ENCODE results near the gene ADAMTS1. TPM values are rescaled to one million over a fixed set of nuclear protein-coding genes. Genes with fewer than 3 reads are reported as not detected.
A peak's percentile ranks its signal among the peaks of the same experiment; 100 is the strongest.

The ADAMTS1 gene
- total RNA-seq, 3 donors from 2014 or later (not counting 1 experiment from before 2014, with no cell fraction given) = 12.5 to 18.7 (median 17.1) TPM

- Mint-ChIP-seq H3K27ac (no peak overlapping the region), H3K4me1 (peaks cover 13 to 28% of the 10 kb centered on the region in 2 donors), H3K36me3 (no peaks in the 10 kb centered on the region), H3K9me3 (no peaks in the 10 kb centered on the region), H3K4me3 (no peak overlapping the region), H3K27me3 (ENCODE audit: low read depth in 2 of 2) (peaks cover 4 to 5% of the 10 kb centered on the region in 2 donors)
- Histone ChIP-seq H3K27ac (ENCODE audit: low read length) (no peak overlapping the region), H3K4me1 (ENCODE audit: control insufficient read depth, insufficient read depth, low read length) (no peaks in the 10 kb centered on the region), H3K27me3 (ENCODE audit: control insufficient read depth, insufficient read depth, low read length) (peaks cover 2% of the 10 kb centered on the region), H3K4me3 (ENCODE audit: low read length) (no peak overlapping the region), H3K9me3 (ENCODE audit: control insufficient read depth, insufficient read depth, low read length) (no peaks in the 10 kb centered on the region), H3K36me3 (ENCODE audit: control insufficient read depth, insufficient read depth, low read length) (no peaks in the 10 kb centered on the region)
- DNase-seq = no peak
- TF ChIP-seq CTCF (IDR thresholded peaks at IDR 0.05) = no peak
- 93% methylated on average over 8 of the region's 8 CpGs for WGBS (ENCODE audit: insufficient coverage)
- no peak for ATAC-seq
- intact Hi-C loops (cut with micrococcal nuclease) = no loop called here
Observed at GRCh38 chr21:26798856-26799751, 46.1 kb downstream of the ADAMTS1 start.

- Mint-ChIP-seq H3K4me3 (no peak overlapping the region), H3K4me1 (peaks cover 13 to 22% of the 10 kb centered on the region in 2 donors), H3K27me3 (ENCODE audit: low read depth in 2 of 2) (peaks cover 5 to 12% of the 10 kb centered on the region in 2 donors), H3K36me3 (no peaks in the 10 kb centered on the region), H3K9me3 (peaks cover 0 to 2% of the 10 kb centered on the region in 2 donors), H3K27ac (peak overlapping the region in 1 of 2 donors; percentile 35)
- intact Hi-C loops (cut with micrococcal nuclease) = no loop called here
- peaks cover 2% of the 10 kb centered on the region for H3K27me3 ChIP-seq (ENCODE audit: control insufficient read depth, insufficient read depth, low read length)
- no peaks in the 10 kb centered on the region for H3K9me3 ChIP-seq (ENCODE audit: control insufficient read depth, insufficient read depth, low read length)
- no peaks in the 10 kb centered on the region for H3K4me1 ChIP-seq (ENCODE audit: control insufficient read depth, insufficient read depth, low read length)
- DNase-seq = no peak
- TF ChIP-seq CTCF (IDR thresholded peaks at IDR 0.05) = no peak
- ATAC-seq = peak in 1 of 3 donors; percentile 52
- H3K4me3 ChIP-seq (ENCODE audit: low read length) = no peak overlapping the region
- WGBS (ENCODE audit: insufficient coverage) = 79% methylated on average over 7 of the region's 10 CpGs
- H3K27ac ChIP-seq (ENCODE audit: low read length) = no peak overlapping the region
- H3K36me3 ChIP-seq (ENCODE audit: control insufficient read depth, insufficient read depth, low read length) = no peaks in the 10 kb centered on the region
Observed at GRCh38 chr21:26797878-26798456, 47.2 kb downstream of the ADAMTS1 start.

GRCh38 chr21:26795866-26796329 lies 49.3 kb downstream of the ADAMTS1 start:
- peaks cover 13 to 22% of the 10 kb centered on the region in 2 donors for H3K4me1 Mint-ChIP-seq
- H3K27ac ChIP-seq (ENCODE audit: low read length) = no peak overlapping the region
- peaks cover 0 to 3% of the 10 kb centered on the region in 2 donors for H3K9me3 Mint-ChIP-seq
- H3K9me3 ChIP-seq (ENCODE audit: control insufficient read depth, insufficient read depth, low read length) = no peaks in the 10 kb centered on the region
- ATAC-seq (no peak), DNase-seq (no peak)
- H3K36me3 Mint-ChIP-seq = no peaks in the 10 kb centered on the region
- no peak overlapping the region for H3K4me3 ChIP-seq (ENCODE audit: low read length)
- H3K4me1 ChIP-seq (ENCODE audit: control insufficient read depth, insufficient read depth, low read length) = no peaks in the 10 kb centered on the region
- H3K27ac Mint-ChIP-seq = no peak overlapping the region
- H3K27me3 ChIP-seq (ENCODE audit: control insufficient read depth, insufficient read depth, low read length) = peaks cover 2% of the 10 kb centered on the region
- H3K36me3 ChIP-seq (ENCODE audit: control insufficient read depth, insufficient read depth, low read length) = no peaks in the 10 kb centered on the region
- peaks cover 0 to 13% of the 10 kb centered on the region in 2 donors for H3K27me3 Mint-ChIP-seq (ENCODE audit: low read depth in 2 of 2)
- no peak for TF ChIP-seq CTCF (IDR thresholded peaks at IDR 0.05)
- intact Hi-C loops (cut with micrococcal nuclease) = no loop called here
- H3K4me3 Mint-ChIP-seq = no peak overlapping the region
- WGBS (ENCODE audit: insufficient coverage) = 75% methylated on average over 6 of the region's 6 CpGs
